ENCODE results near the gene RALGAPA1. TPM values are rescaled to one million over a fixed set of nuclear protein-coding genes. Genes with fewer than 3 reads are reported as not detected.

The RALGAPA1 gene
- polyA plus RNA-seq, 1 donor (not counting 4 experiments of a cell fraction or from before 2014, with no cell fraction given): 12.1 TPM

DNA sequence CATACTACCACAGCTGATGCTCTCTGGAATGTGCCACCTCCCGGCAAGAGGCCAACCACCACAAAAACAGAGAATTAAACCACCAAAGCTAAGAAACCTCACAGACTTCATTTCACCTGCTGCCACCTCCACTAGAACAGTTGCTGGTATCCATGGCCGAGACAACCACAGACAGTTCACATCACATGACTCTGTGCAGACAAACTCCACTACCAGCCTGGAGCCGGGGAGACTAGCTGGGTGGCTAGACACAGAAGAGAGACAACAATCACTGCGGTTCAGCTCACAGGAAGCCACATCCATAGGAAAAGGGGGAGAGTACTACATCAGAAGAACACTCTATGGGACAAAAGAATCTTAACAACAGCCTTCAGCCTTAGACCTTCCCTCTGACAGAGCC, 78.2 kb downstream of the RALGAPA1 start:
- Histone ChIP-seq H3K27me3 (ENCODE audit: control insufficient read depth, extremely low read depth, insufficient read depth, low read length) (no peaks in the 10 kb centered on the region), H3K4me3 (ENCODE audit: control insufficient read depth in 2 of 3, extremely low read depth in 1 of 3, insufficient read depth in 2 of 3, low read depth in 1 of 3, low read length in 3 of 3) (no peak overlapping the region), H3K4me1 (ENCODE audit: control insufficient read depth, extremely low read depth, insufficient read depth, low read length) (no peaks in the 10 kb centered on the region), H3K27ac (ENCODE audit: control insufficient read depth, insufficient read depth, low read length) (no peak overlapping the region), H3K9me1 (ENCODE audit: control insufficient read depth, extremely low read depth, insufficient read depth, low read length) (no peaks in the 10 kb centered on the region), H3K4me2 (ENCODE audit: control insufficient read depth, extremely low read depth, insufficient read depth, low read depth, low read length) (no peak overlapping the region), H3K79me2 (ENCODE audit: control insufficient read depth, insufficient read depth, low read length) (no peaks in the 10 kb centered on the region), H3K9ac (ENCODE audit: control insufficient read depth, extremely low read depth, insufficient read depth, low read length) (no peak overlapping the region), H3K9me3 (ENCODE audit: control insufficient read depth, low read depth, low read length) (no peaks in the 10 kb centered on the region), H2AFZ (ENCODE audit: control insufficient read depth, low read length) (no peak overlapping the region), H3K36me3 (ENCODE audit: control insufficient read depth in 2 of 2, extremely low read depth in 1 of 2, insufficient read depth in 2 of 2, low read length in 2 of 2) (peaks cover 0 to 1% of the 10 kb centered on the region in 2 experiments), H4K20me1 (ENCODE audit: control insufficient read depth, extremely low read depth, insufficient read depth, low read length) (no peaks in the 10 kb centered on the region)
- TF ChIP-seq, protein P1, sequence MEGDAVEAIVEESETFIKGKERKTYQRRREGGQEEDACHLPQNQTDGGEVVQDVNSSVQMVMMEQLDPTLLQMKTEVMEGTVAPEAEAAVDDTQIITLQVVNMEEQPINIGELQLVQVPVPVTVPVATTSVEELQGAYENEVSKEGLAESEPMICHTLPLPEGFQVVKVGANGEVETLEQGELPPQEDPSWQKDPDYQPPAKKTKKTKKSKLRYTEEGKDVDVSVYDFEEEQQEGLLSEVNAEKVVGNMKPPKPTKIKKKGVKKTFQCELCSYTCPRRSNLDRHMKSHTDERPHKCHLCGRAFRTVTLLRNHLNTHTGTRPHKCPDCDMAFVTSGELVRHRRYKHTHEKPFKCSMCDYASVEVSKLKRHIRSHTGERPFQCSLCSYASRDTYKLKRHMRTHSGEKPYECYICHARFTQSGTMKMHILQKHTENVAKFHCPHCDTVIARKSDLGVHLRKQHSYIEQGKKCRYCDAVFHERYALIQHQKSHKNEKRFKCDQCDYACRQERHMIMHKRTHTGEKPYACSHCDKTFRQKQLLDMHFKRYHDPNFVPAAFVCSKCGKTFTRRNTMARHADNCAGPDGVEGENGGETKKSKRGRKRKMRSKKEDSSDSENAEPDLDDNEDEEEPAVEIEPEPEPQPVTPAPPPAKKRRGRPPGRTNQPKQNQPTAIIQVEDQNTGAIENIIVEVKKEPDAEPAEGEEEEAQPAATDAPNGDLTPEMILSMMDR (optimal IDR thresholded peaks at IDR 0.05 in 1 of 3, IDR thresholded peaks at IDR 0.05 in 1 of 3, conservative IDR thresholded peaks at IDR 0.05 in 1 of 3; ENCODE audit: extremely low read depth in 1 of 3, insufficient read depth in 2 of 3, low read length in 3 of 3): no peak
- no peak for TF ChIP-seq EZH2 (IDR thresholded peaks at IDR 0.05; ENCODE audit: low read length)
- no peak for FAIRE-seq
- dilution Hi-C loops (cut with MboI; ENCODE audit: extremely low pct_ligation_motif_present, low sequenced_read_pairs): no loop called here
- DNase-seq (ENCODE audit: low read depth, low spot score): no peak

DNA sequence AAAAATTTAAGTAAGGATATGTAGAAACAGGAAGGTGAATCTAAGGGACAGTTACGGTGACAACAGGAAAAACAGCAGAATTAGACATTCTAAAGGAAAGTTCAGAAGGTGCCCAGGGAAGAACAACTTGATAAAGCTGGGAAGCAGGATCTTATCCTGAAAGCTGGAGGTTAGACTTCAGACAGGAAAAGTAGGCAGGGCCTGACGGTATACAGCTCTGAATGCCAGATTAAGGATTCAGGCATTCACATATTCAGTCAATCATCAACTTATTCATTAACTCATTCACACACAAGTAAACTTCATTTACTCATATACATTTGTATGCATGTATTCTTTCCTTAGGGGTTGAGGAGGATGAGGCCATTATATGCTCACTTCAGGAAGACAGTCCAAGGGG, 81.3 kb downstream of the RALGAPA1 start:
- dilution Hi-C loops (cut with MboI; ENCODE audit: extremely low pct_ligation_motif_present, low sequenced_read_pairs): no loop called here
- TF ChIP-seq EZH2 (IDR thresholded peaks at IDR 0.05; ENCODE audit: low read length): no peak
- TF ChIP-seq, protein P1 (optimal IDR thresholded peaks at IDR 0.05 in 1 of 3, IDR thresholded peaks at IDR 0.05 in 1 of 3, conservative IDR thresholded peaks at IDR 0.05 in 1 of 3; ENCODE audit: extremely low read depth in 1 of 3, insufficient read depth in 2 of 3, low read length in 3 of 3): no peak
- Histone ChIP-seq H3K79me2 (ENCODE audit: control insufficient read depth, insufficient read depth, low read length) (no peaks in the 10 kb centered on the region), H3K9ac (ENCODE audit: control insufficient read depth, extremely low read depth, insufficient read depth, low read length) (no peak overlapping the region), H3K4me3 (ENCODE audit: control insufficient read depth in 2 of 3, extremely low read depth in 1 of 3, insufficient read depth in 2 of 3, low read depth in 1 of 3, low read length in 3 of 3) (no peak overlapping the region), H3K27me3 (ENCODE audit: control insufficient read depth, extremely low read depth, insufficient read depth, low read length) (no peaks in the 10 kb centered on the region), H3K36me3 (ENCODE audit: control insufficient read depth in 2 of 2, extremely low read depth in 1 of 2, insufficient read depth in 2 of 2, low read length in 2 of 2) (peaks cover 0 to 1% of the 10 kb centered on the region in 2 experiments), H3K9me3 (ENCODE audit: control insufficient read depth, low read depth, low read length) (no peaks in the 10 kb centered on the region), H3K9me1 (ENCODE audit: control insufficient read depth, extremely low read depth, insufficient read depth, low read length) (no peaks in the 10 kb centered on the region), H3K27ac (ENCODE audit: control insufficient read depth, insufficient read depth, low read length) (no peak overlapping the region), H4K20me1 (ENCODE audit: control insufficient read depth, extremely low read depth, insufficient read depth, low read length) (no peaks in the 10 kb centered on the region), H2AFZ (ENCODE audit: control insufficient read depth, low read length) (no peak overlapping the region), H3K4me2 (ENCODE audit: control insufficient read depth, extremely low read depth, insufficient read depth, low read depth, low read length) (no peak overlapping the region), H3K4me1 (ENCODE audit: control insufficient read depth, extremely low read depth, insufficient read depth, low read length) (no peaks in the 10 kb centered on the region)
- DNase-seq (ENCODE audit: low read depth, low spot score): no peak
- no peak for FAIRE-seq
